CD4-positive, alpha-beta T cell (primary cell): ENCODE results near the gene AGAP1. TPM values are rescaled to one million over a fixed set of nuclear protein-coding genes. Genes with fewer than 3 reads are reported as not detected.

Experiments
- ATAC-seq: fragments of 200-7000 bp; cut with Tn5 transposase; one replicate; pipeline ENCODE4 v1.10.0; 2022; ENCODE audit warnings: mild to moderate bottlenecking; ENCODE audit not compliant: poor library complexity
- CTCF ChIA-PET: fragments of 350-600 bp; sonication (Branson Sonifier 250); formaldehyde crosslinking; loops from one replicate; lab custom pipeline; 2021; ENCODE audit warnings: antibody characterized with exemption, inconsistent platforms; lab: Charles Lee
- POLR2A ChIA-PET: fragments of 350-600 bp; sonication (Branson Sonifier 250); formaldehyde crosslinking; loops from one replicate; lab custom pipeline; 2021; ENCODE audit warnings: antibody characterized with exemption, inconsistent platforms; lab: Charles Lee
- DNase-seq, 14 experiments: peaks; one replicate each; pipeline ENCODE4 v3.0.0-alpha.2; 2013 to 2020; ENCODE audit warnings: mixed read lengths in 2 of 14
- H3K27ac ChIP-seq, 2 donors: one replicate each; pipeline versions ENCODE4 v1.5.1 to v1.7.0; 2013; ENCODE audit warnings: low read length in 2 of 2, low read depth in 1 of 2, mild to moderate bottlenecking in 1 of 2
- H3K27me3 ChIP-seq, 2 experiments: 1 replicate in 1 of 2; 2 replicates in 1 of 2; pipeline versions ENCODE4 v1.6.1 to v1.7.0; 2013; ENCODE audit warnings: low read length in 2 of 2, control low read depth in 1 of 2, mild to moderate bottlenecking in 1 of 2, moderate library complexity in 1 of 2; ENCODE audit not compliant: insufficient read depth in 2 of 2, control insufficient read depth in 1 of 2
- H3K36me3 ChIP-seq: one replicate; pipeline ENCODE4 v1.6.1; 2013; ENCODE audit warnings: low read length, control low read depth; ENCODE audit not compliant: insufficient read depth
- H3K4me1 ChIP-seq: one replicate; pipeline ENCODE4 v1.6.1; 2013; ENCODE audit warnings: low read length, control low read depth; ENCODE audit not compliant: insufficient read depth
- H3K4me3 ChIP-seq: one replicate; pipeline ENCODE4 v1.5.1; 2013; ENCODE audit warnings: mild to moderate bottlenecking, low read length, moderate library complexity
- H3K9me3 ChIP-seq, 2 experiments: 1 replicate in 1 of 2; 2 replicates in 1 of 2; pipeline versions ENCODE4 v1.6.1 to v1.7.0; 2013; ENCODE audit warnings: low read length in 2 of 2, mild to moderate bottlenecking in 2 of 2, control low read depth in 1 of 2, moderate library complexity in 1 of 2; ENCODE audit not compliant: control insufficient read depth in 1 of 2, insufficient read depth in 1 of 2
- H3K27ac Mint-ChIP-seq: one replicate; pipeline ENCODE4 v1.8.0; 2020; ENCODE audit warnings: mixed read lengths
- H3K27me3 Mint-ChIP-seq: one replicate; pipeline ENCODE4 v1.8.0; 2021; ENCODE audit warnings: mixed read lengths
- H3K36me3 Mint-ChIP-seq: one replicate; pipeline ENCODE4 v1.8.0; 2021; ENCODE audit warnings: low read depth, mixed read lengths
- H3K4me1 Mint-ChIP-seq: one replicate; pipeline ENCODE4 v1.8.0; 2021; ENCODE audit warnings: low read depth, mixed read lengths
- H3K4me3 Mint-ChIP-seq: one replicate; pipeline ENCODE4 v1.8.0; 2020; ENCODE audit warnings: mild to moderate bottlenecking, mixed read lengths
- H3K9me3 Mint-ChIP-seq: one replicate; pipeline ENCODE4 v1.8.0; 2020; ENCODE audit warnings: mixed read lengths
- intact Hi-C, 2 experiments: fragments of 100-400 bp; cut with DNase I in 1 of 2; cut with micrococcal nuclease in 1 of 2; formaldehyde crosslinking; loops; one replicate each; pipeline versions ENCODE4 v1.15.1 to v1.9.0; 2023 to 2025; cut with DNase I, micrococcal nuclease
- total RNA-seq, 174 experiments: library from RNA in 2 of 174; stranded (reverse) in 2 of 174; gene quantifications; one replicate each; pipeline ENCODE4 v1.2.3 and lab custom pipeline; 2021 to 2026
- TF ChIP-seq, protein P1 (sequence below): fragments of 200-600 bp; IDR thresholded peaks from one replicate; pipeline ENCODE4 v1.8.0; 2022; ENCODE audit warnings: antibody characterized with exemption, mild to moderate bottlenecking

AGAP1 gene
- total RNA-seq, 2 experiments from 2014 or later = 2.6 to 3.1 TPM

DNA sequence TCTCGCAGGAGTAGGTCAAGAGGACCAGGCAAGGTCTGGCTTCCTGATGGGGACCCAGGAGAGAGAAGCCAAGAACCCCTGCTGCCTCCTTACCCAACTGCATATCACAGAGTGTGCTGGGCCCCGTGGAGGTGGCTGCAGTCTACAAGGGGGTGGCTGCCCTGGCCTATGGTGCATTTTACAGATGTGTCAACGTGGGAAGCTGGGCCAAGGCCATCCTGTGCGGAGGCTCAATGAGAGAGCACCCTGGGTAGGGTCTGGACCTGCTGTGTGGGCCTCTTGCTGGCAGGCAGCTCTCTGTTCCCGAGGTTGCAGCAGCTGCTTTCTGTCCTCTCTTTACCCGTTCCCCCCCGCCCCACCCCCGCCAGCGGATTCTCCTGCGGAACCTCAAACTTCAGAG, 612.9 kb downstream of the AGAP1 start:
- intact Hi-C loops = no loop called here
- Histone ChIP-seq H3K27ac (no peak overlapping the region), H3K9me3 (peaks cover 0 to 11% of the 10 kb centered on the region in 2 experiments), H3K4me3 (no peak overlapping the region), H3K36me3 (no peaks in the 10 kb centered on the region), H3K4me1 (no peaks in the 10 kb centered on the region), H3K27me3 (peaks cover 0 to 4% of the 10 kb centered on the region in 2 experiments)
- Mint-ChIP-seq H3K27me3 (peaks cover 22% of the 10 kb centered on the region), H3K27ac (no peak overlapping the region), H3K9me3 (no peaks in the 10 kb centered on the region), H3K4me3 (no peak overlapping the region), H3K4me1 (no peaks in the 10 kb centered on the region), H3K36me3 (no peaks in the 10 kb centered on the region)
- TF ChIP-seq, protein P1, sequence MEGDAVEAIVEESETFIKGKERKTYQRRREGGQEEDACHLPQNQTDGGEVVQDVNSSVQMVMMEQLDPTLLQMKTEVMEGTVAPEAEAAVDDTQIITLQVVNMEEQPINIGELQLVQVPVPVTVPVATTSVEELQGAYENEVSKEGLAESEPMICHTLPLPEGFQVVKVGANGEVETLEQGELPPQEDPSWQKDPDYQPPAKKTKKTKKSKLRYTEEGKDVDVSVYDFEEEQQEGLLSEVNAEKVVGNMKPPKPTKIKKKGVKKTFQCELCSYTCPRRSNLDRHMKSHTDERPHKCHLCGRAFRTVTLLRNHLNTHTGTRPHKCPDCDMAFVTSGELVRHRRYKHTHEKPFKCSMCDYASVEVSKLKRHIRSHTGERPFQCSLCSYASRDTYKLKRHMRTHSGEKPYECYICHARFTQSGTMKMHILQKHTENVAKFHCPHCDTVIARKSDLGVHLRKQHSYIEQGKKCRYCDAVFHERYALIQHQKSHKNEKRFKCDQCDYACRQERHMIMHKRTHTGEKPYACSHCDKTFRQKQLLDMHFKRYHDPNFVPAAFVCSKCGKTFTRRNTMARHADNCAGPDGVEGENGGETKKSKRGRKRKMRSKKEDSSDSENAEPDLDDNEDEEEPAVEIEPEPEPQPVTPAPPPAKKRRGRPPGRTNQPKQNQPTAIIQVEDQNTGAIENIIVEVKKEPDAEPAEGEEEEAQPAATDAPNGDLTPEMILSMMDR = no peak
- ChIA-PET CTCF (no interaction called here), POLR2A (no interaction called here)
- ATAC-seq (no peak), DNase-seq (no peak)

DNA sequence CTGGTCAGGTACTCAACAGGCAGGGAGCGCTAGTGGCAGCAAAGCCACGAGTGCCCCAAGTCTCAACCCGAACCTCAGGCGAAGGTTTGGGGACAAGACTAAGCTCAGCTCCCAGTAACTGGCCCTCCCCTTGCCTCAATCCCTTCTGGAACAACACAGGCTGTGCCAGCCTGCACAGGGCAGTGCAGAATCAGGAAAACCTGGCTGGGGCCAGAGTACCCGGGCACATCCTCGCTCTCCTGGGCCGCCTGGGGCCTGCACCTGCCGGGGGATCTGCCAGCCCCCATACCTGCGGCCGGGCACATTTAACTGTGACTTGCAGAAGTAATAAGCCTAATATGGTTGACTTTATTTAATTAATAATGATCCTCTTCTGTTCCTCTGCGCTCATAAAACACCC, 613.7 kb downstream of the AGAP1 start:
- H3K27ac Mint-ChIP-seq = no peak overlapping the region
- no peak for ATAC-seq
- intact Hi-C loops = no loop called here
- ChIA-PET POLR2A (no interaction called here), CTCF (no interaction called here)
- no peak overlapping the region for H3K4me3 Mint-ChIP-seq
- peaks cover 0 to 4% of the 10 kb centered on the region in 2 experiments for H3K27me3 ChIP-seq
- no peaks in the 10 kb centered on the region for H3K36me3 Mint-ChIP-seq
- no peak overlapping the region for H3K27ac ChIP-seq
- TF ChIP-seq, protein P1 = no peak
- no peaks in the 10 kb centered on the region for H3K4me1 ChIP-seq
- no peak for DNase-seq
- H3K4me1 Mint-ChIP-seq = no peaks in the 10 kb centered on the region
- H3K36me3 ChIP-seq = no peaks in the 10 kb centered on the region
- H3K9me3 Mint-ChIP-seq = no peaks in the 10 kb centered on the region
- H3K9me3 ChIP-seq = peaks cover 0 to 11% of the 10 kb centered on the region in 2 experiments
- no peak overlapping the region for H3K4me3 ChIP-seq
- H3K27me3 Mint-ChIP-seq = peaks cover 22% of the 10 kb centered on the region

DNA sequence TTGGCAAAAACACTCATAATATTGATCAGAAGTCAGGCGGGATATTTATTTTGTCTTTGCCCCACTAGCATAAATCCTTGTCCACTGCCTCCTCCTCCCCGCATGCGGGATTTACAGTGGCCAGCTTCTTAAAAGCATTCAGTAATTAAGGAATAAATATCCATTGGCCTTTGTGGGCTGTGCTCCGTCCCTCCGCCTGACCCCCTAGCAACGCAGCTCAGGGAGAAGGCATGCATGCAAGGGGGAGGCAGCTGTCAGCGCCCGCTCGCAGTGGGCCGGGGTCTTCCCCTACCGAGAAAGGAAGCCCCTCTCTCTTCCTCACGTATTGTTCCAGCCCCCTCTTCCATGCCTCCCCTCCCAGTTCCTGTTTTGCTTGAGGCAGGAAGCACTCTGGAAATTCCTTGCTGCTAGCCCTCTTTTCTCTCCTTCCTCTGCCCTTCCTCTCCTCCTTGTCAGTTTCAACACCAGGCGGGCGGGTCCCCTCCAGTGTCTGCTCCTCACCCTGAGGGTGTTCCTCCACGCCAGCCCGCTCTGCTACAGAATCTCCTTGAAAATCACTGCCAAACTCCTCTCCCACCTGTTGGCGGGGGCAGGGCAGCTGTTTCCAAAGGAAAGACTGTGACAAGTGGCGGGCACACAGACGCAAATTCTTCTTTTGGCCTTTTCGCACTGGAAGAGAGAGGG, 614.2 kb downstream of the AGAP1 start:
- Histone ChIP-seq H3K4me3 (no peak overlapping the region), H3K36me3 (no peaks in the 10 kb centered on the region), H3K4me1 (no peaks in the 10 kb centered on the region), H3K27ac (no peak overlapping the region), H3K9me3 (peaks cover 0 to 14% of the 10 kb centered on the region in 2 experiments), H3K27me3 (peaks cover 0 to 4% of the 10 kb centered on the region in 2 experiments)
- ATAC-seq (no peak), DNase-seq (no peak)
- no peak overlapping the region for H3K4me3 Mint-ChIP-seq
- H3K36me3 Mint-ChIP-seq = no peaks in the 10 kb centered on the region
- no peaks in the 10 kb centered on the region for H3K9me3 Mint-ChIP-seq
- H3K27ac Mint-ChIP-seq = no peak overlapping the region
- intact Hi-C loops = no loop called here
- H3K27me3 Mint-ChIP-seq = peaks cover 22% of the 10 kb centered on the region
- TF ChIP-seq, protein P1 = no peak
- ChIA-PET POLR2A (no interaction called here), CTCF (no interaction called here)
- no peaks in the 10 kb centered on the region for H3K4me1 Mint-ChIP-seq
